WI38 (cell line): ENCODE measurements around the gene COL26A1.

Source experiments
- H3K4me3 ChIP-seq: 2 replicates; pipeline ENCODE4 v1.5.1; 2011; ENCODE audit warnings: low read depth, mild to moderate bottlenecking, control low read depth, low read length
- CTCF ChIP-seq: IDR thresholded peaks from 2 replicates; pipeline ENCODE4 v1.5.1; 2012; ENCODE audit warnings: low read depth, mild to moderate bottlenecking, control low read depth, low read length

The COL26A1 gene

GRCh38 chr7:101550641-101551541 lies 188.2 kb downstream of the COL26A1 start:
- TF ChIP-seq CTCF, result no peak
- H3K4me3 ChIP-seq, result no peak overlapping the region

- no peak for TF ChIP-seq CTCF
- no peak overlapping the region for H3K4me3 ChIP-seq
Measured at GRCh38 chr7:101553018-101553770, 190.5 kb downstream of the COL26A1 start.

- no peak for TF ChIP-seq CTCF
Measured at GRCh38 chr7:101553771-101554445, 191.2 kb downstream of the COL26A1 start.

GRCh38 chr7:101554584-101555268 lies 192.1 kb downstream of the COL26A1 start:
- no peak overlapping the region for H3K4me3 ChIP-seq
- no peak for TF ChIP-seq CTCF

More at GRCh38 chr7:101553771-101554445, 191.2 kb downstream of the COL26A1 start:
- H3K4me3 ChIP-seq, result no peak overlapping the region

GRCh38 chr7:101555269-101555920 lies 192.7 kb downstream of the COL26A1 start:
- no peak overlapping the region for H3K4me3 ChIP-seq
- no peak for TF ChIP-seq CTCF

- no peak for TF ChIP-seq CTCF
- H3K4me3 ChIP-seq, result no peak overlapping the region
Measured at GRCh38 chr7:101555921-101556275, 193.2 kb downstream of the COL26A1 start.
